Measurements from ENCODE around the gene KLF18. TPM values are rescaled to one million over a fixed set of nuclear protein-coding genes. Genes with fewer than 3 reads are reported as not detected.
"Not testable (repeated sequence)": the region's sequence is repeated elsewhere in the genome, so short reads cannot be mapped to it uniquely, and the experiment has no call there.

Gene KLF18
- total and polyA plus RNA-seq, 5 donors from 2014 or later, result not detected

DNA sequence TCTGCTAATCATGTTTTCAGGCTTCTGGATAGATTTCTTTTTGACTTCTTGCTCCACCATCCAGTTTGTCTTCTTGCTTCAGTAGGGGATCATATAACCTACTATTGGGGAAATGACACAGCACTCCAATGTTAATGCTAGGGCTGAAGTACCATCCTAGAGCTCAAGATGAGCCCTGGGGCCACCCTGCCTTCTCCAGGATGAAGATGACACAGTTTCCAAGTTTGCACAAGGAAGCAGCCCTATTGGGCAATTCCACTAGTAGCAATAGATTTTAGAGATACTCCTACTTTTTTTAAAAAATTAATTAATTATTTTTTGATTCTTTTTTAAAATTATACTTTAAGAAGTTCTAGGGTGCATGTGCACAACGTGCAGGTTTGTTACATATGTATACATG lies 11.3 kb upstream of the KLF18 start:
- H3K27ac ChIP-seq (ENCODE audit: insufficient read depth, low read length, poor library complexity, severe bottlenecking), result no peak overlapping the region
- Mint-ChIP-seq H3K27ac (no peak overlapping the region), H3K4me1 (no peaks in the 10 kb centered on the region), H3K9me3 (peaks cover 0 to 2% (median 0%) of the 10 kb centered on the region in 7 donors), H3K27me3 (peaks cover 28% of the 10 kb centered on the region), H3K4me3 (no peak overlapping the region), H3K36me3 (no peaks in the 10 kb centered on the region)
- ATAC-seq (ENCODE audit: low read depth in 2 of 2), result no peak
- H3K27me3 ChIP-seq (ENCODE audit: control insufficient read depth, insufficient read depth, low read length), result peaks cover 5% of the 10 kb centered on the region
- H3K9me3 ChIP-seq (ENCODE audit: control insufficient read depth in 2 of 2, low read length in 2 of 2), result no peaks in the 10 kb centered on the region
- H3K4me1 ChIP-seq (ENCODE audit: control insufficient read depth, insufficient read depth, low read length, poor library complexity, severe bottlenecking), result no peaks in the 10 kb centered on the region
- no peak for DNase-seq
- H3K4me3 ChIP-seq (ENCODE audit: low read depth, low read length), result no peak overlapping the region
- H3K36me3 ChIP-seq (ENCODE audit: control insufficient read depth, insufficient read depth, low read length), result no peaks in the 10 kb centered on the region

DNA sequence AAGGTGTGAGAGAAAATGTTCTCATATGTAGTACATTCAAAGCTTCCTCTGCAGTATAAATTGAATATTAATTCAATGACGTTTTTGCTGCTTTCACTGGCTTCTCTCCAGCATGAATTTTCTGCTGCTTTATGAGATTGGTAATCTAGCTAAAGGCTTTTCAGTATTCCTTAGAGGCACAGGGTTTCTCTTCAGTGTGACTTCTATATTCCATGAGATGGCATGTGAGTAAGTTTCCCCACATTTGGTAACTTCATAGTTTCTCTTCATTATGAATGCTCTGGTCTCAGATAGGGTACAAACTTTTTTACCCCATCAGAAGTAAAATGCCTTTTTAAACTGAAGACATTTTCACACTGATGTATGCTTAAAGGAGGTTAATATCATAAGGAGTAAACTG lies 10.4 kb upstream of the KLF18 start:
- no peak for ATAC-seq (ENCODE audit: low read depth in 2 of 2)
- Mint-ChIP-seq H3K27me3 (peaks cover 24% of the 10 kb centered on the region), H3K4me3 (no peak overlapping the region), H3K9me3 (peaks cover 0 to 4% (median 0%) of the 10 kb centered on the region in 7 donors), H3K4me1 (no peaks in the 10 kb centered on the region), H3K36me3 (no peaks in the 10 kb centered on the region), H3K27ac (no peak overlapping the region)
- Histone ChIP-seq H3K27me3 (ENCODE audit: control insufficient read depth, insufficient read depth, low read length) (peaks cover 5% of the 10 kb centered on the region), H3K4me1 (ENCODE audit: control insufficient read depth, insufficient read depth, low read length, poor library complexity, severe bottlenecking) (no peaks in the 10 kb centered on the region), H3K27ac (ENCODE audit: insufficient read depth, low read length, poor library complexity, severe bottlenecking) (no peak overlapping the region), H3K36me3 (ENCODE audit: control insufficient read depth, insufficient read depth, low read length) (no peaks in the 10 kb centered on the region), H3K4me3 (ENCODE audit: low read depth, low read length) (no peak overlapping the region), H3K9me3 (ENCODE audit: control insufficient read depth in 2 of 2, low read length in 2 of 2) (no peaks in the 10 kb centered on the region)
- DNase-seq, result no peak

DNA sequence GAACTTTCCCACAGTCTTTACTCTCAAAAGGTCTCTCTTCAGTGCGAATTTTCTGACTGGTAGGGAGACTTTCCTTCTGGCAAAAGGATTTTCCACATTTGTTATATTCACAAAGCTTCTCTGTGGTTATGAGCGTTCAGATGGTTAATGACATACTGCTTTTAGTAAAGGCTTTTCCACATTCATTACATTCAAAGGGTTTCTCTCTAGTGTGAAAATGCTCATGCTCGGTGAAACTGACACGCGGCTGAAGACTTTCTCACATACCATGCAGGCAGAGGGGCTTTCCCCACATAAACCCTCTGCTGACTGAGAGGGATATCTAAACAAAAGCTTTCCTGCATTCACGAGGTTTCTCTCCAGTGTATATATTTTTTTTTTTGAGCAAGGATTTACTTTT lies 9.9 kb upstream of the KLF18 start:
- Histone ChIP-seq H3K36me3 (ENCODE audit: control insufficient read depth, insufficient read depth, low read length) (no peaks in the 10 kb centered on the region), H3K9me3 (ENCODE audit: control insufficient read depth in 2 of 2, low read length in 2 of 2) (no peaks in the 10 kb centered on the region), H3K4me1 (ENCODE audit: control insufficient read depth, insufficient read depth, low read length, poor library complexity, severe bottlenecking) (no peaks in the 10 kb centered on the region), H3K27ac (ENCODE audit: insufficient read depth, low read length, poor library complexity, severe bottlenecking) (no peak overlapping the region), H3K4me3 (ENCODE audit: low read depth, low read length) (no peak overlapping the region), H3K27me3 (ENCODE audit: control insufficient read depth, insufficient read depth, low read length) (peaks cover 5% of the 10 kb centered on the region)
- Mint-ChIP-seq H3K27me3 (peaks cover 24% of the 10 kb centered on the region), H3K27ac (no peak overlapping the region), H3K9me3 (peaks cover 0 to 6% (median 0%) of the 10 kb centered on the region in 7 donors), H3K4me1 (no peaks in the 10 kb centered on the region), H3K36me3 (no peaks in the 10 kb centered on the region), H3K4me3 (no peak overlapping the region)
- no peak for DNase-seq
- ATAC-seq (ENCODE audit: low read depth in 2 of 2), result no peak

DNA sequence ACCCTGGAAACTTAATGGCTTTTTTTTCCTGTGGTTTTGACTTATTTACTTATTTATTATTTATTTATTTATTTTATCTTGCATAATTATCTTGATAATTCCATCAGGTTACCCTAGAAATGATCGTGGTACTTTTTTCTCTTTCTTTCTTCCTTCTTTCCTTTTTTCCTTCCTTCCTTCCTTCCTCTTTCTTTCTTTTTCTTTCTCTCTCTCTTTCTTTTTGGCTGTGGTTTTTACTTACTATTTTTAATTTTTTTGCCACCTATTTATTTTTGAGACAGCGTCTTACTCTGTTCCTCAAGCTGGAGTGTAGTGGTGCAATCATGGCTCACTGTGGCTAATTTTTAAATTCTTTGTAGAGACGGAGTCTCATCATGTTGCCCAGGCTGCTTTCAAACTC lies 6.2 kb upstream of the KLF18 start:
- Histone ChIP-seq H3K4me1 (ENCODE audit: control insufficient read depth, insufficient read depth, low read length, poor library complexity, severe bottlenecking) (no peaks in the 10 kb centered on the region), H3K4me3 (ENCODE audit: low read depth, low read length) (no peak overlapping the region), H3K9me3 (ENCODE audit: control insufficient read depth in 2 of 2, low read length in 2 of 2) (peaks cover 15 to 20% of the 10 kb centered on the region in 2 experiments), H3K27me3 (ENCODE audit: control insufficient read depth, insufficient read depth, low read length) (peaks cover 5% of the 10 kb centered on the region), H3K27ac (ENCODE audit: insufficient read depth, low read length, poor library complexity, severe bottlenecking) (no peak overlapping the region), H3K36me3 (ENCODE audit: control insufficient read depth, insufficient read depth, low read length) (no peaks in the 10 kb centered on the region)
- H3K27me3 Mint-ChIP-seq, result peaks cover 16% of the 10 kb centered on the region
- no peak overlapping the region for H3K4me3 Mint-ChIP-seq
- H3K9me3 Mint-ChIP-seq, result peaks cover 0 to 29% (median 8%) of the 10 kb centered on the region in 7 donors
- no peaks in the 10 kb centered on the region for H3K4me1 Mint-ChIP-seq
- no peak overlapping the region for H3K27ac Mint-ChIP-seq
- H3K36me3 Mint-ChIP-seq, result no peaks in the 10 kb centered on the region
- DNase-seq (no peak), ATAC-seq (ENCODE audit: low read depth in 2 of 2) (no peak)

DNA sequence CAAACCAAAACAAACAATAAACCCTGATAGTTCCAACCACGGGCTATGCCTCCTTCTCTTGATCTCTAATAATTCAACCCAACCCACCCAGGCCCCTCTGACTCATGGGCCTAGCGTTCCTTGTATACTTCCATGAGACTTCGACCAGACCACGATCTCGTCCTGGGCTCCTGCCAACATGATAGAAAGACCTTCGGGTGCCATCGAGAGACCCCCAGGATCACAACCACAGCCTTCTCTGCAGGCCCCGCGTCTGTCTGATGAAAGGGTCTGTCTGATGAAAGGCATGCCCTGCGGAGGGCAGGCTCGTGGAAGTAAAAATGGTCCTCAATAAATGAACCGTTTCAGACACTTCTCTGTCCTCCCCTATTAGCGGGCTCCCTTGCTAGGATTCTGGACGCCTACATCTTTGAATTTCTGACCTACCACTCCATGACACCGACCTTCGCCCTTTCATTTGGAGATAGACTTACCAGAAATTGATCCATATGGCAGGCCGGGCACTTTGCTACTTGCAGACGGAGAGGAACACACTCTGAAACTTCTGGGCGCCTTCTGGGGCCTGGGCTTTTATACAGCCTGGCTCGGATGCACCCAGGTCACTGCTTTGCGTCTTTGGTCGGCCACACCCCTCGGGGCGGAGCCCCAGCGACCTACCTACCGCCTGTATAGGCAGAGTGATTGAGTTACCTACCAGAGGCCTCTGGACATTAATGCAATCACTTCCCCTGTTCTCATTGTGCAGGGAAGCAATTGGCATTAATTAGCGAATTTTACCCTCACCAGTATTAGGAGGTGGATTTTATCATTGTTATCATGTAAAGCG lies 5.3 kb upstream of the KLF18 start:
- no peak for ATAC-seq (ENCODE audit: low read depth in 2 of 2)
- Histone ChIP-seq H3K4me3 (ENCODE audit: low read depth, low read length) (no peak overlapping the region), H3K9me3 (ENCODE audit: control insufficient read depth in 2 of 2, low read length in 2 of 2) (peaks cover 15 to 20% of the 10 kb centered on the region in 2 experiments), H3K4me1 (ENCODE audit: control insufficient read depth, insufficient read depth, low read length, poor library complexity, severe bottlenecking) (no peaks in the 10 kb centered on the region), H3K27me3 (ENCODE audit: control insufficient read depth, insufficient read depth, low read length) (peaks cover 3% of the 10 kb centered on the region), H3K36me3 (ENCODE audit: control insufficient read depth, insufficient read depth, low read length) (no peaks in the 10 kb centered on the region), H3K27ac (ENCODE audit: insufficient read depth, low read length, poor library complexity, severe bottlenecking) (no peak overlapping the region)
- H3K36me3 Mint-ChIP-seq, result no peaks in the 10 kb centered on the region
- DNase-seq, result no peak
- peaks cover 10% of the 10 kb centered on the region for H3K27me3 Mint-ChIP-seq
- H3K4me3 Mint-ChIP-seq, result no peak overlapping the region
- H3K27ac Mint-ChIP-seq, result no peak overlapping the region
- peaks cover 0 to 30% (median 8%) of the 10 kb centered on the region in 7 donors for H3K9me3 Mint-ChIP-seq
- no peaks in the 10 kb centered on the region for H3K4me1 Mint-ChIP-seq

DNA sequence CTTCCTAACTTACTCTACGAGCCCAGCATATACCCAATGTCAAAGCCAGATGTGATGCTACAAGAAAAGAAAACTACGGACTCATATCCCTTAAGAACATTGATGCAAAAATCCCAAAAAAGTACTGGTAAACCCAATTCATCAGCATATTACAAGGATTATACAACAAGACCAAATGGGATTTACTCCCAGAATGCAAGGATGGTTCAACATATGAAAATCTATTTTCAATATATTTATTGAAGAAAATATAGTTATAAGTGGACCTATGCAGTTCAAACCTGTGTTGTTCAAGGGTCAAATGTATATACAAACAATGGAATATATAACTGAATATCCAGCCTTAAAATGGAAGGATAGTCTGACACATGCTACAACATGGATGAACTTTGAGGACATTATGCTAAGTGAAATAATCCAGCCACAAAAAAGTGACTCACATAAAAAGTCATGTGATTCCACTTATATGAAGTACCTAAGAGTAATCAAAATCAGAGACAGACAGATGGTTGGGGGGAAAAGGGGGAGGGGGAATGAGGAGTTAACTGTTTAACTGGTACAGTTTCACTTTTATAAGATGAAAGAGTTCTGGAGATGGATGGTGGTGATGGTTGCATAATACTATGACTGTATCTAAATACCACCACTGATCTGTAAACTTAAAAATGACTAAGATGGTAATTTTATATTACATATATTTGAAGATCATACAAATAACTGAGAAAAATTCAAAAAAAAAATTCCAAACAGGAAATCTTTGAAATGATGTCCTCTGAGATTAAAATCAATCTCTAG lies 3.7 kb upstream of the KLF18 start:
- no peak overlapping the region for H3K27ac Mint-ChIP-seq
- ATAC-seq (ENCODE audit: low read depth in 2 of 2) (no peak), DNase-seq (no peak)
- Histone ChIP-seq H3K4me1 (ENCODE audit: control insufficient read depth, insufficient read depth, low read length, poor library complexity, severe bottlenecking) (no peaks in the 10 kb centered on the region), H3K4me3 (ENCODE audit: low read depth, low read length) (no peak overlapping the region), H3K27ac (ENCODE audit: insufficient read depth, low read length, poor library complexity, severe bottlenecking) (no peak overlapping the region), H3K9me3 (ENCODE audit: control insufficient read depth in 2 of 2, low read length in 2 of 2) (peaks cover 15 to 20% of the 10 kb centered on the region in 2 experiments), H3K36me3 (ENCODE audit: control insufficient read depth, insufficient read depth, low read length) (no peaks in the 10 kb centered on the region), H3K27me3 (ENCODE audit: control insufficient read depth, insufficient read depth, low read length) (no peaks in the 10 kb centered on the region)
- no peaks in the 10 kb centered on the region for H3K36me3 Mint-ChIP-seq
- no peaks in the 10 kb centered on the region for H3K27me3 Mint-ChIP-seq
- no peak overlapping the region for H3K4me3 Mint-ChIP-seq
- H3K4me1 Mint-ChIP-seq, result no peaks in the 10 kb centered on the region
- H3K9me3 Mint-ChIP-seq, result peaks cover 0 to 30% (median 10%) of the 10 kb centered on the region in 7 donors

DNA sequence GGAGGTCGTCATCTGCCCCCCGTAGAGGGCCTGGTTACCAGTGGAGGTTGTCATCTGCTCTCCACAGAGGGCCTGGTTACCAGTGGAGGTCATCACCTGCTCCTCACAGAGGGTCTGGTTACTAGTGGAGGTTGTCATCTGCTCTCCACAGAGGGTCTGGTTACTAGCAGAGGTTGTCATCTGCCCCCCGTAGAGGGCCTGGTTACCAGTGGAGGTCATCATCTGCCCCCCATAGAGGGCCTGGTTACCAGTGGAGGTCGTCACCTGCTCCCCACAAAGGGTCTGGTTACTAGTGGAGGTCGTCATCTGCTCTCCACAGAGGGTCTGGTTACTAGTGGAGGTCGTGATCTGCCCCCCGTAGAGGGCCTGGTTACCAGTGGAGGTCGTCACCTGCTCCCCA lies 1.9 kb downstream of the KLF18 start:
- Mint-ChIP-seq H3K27me3 (peaks cover 11% of the 10 kb centered on the region), H3K9me3 (peaks cover 0 to 14% (median 6%) of the 10 kb centered on the region in 7 donors)
- not testable (repeated sequence) for H3K27ac ChIP-seq (ENCODE audit: insufficient read depth, low read length, poor library complexity, severe bottlenecking); H3K36me3 Mint-ChIP-seq; H3K9me3 ChIP-seq (ENCODE audit: control insufficient read depth in 2 of 2, low read length in 2 of 2); H3K27ac Mint-ChIP-seq; H3K4me1 Mint-ChIP-seq; H3K36me3 ChIP-seq (ENCODE audit: control insufficient read depth, insufficient read depth, low read length); H3K4me3 Mint-ChIP-seq; H3K4me3 ChIP-seq (ENCODE audit: low read depth, low read length); ATAC-seq (ENCODE audit: low read depth in 2 of 2); DNase-seq; H3K27me3 ChIP-seq (ENCODE audit: control insufficient read depth, insufficient read depth, low read length); H3K4me1 ChIP-seq (ENCODE audit: control insufficient read depth, insufficient read depth, low read length, poor library complexity, severe bottlenecking)

Data from CD4-positive, CD25-positive, alpha-beta regulatory T cell (primary cell).